Naive thymus-derived CD8-positive, alpha-beta T cell (primary cell): ENCODE results near the gene HIVEP1. TPM values are rescaled to one million over a fixed set of nuclear protein-coding genes. Genes with fewer than 3 reads are reported as not detected.
"Not testable (repeated sequence)": the region's sequence is repeated elsewhere in the genome, so short reads cannot be mapped to it uniquely, and the experiment has no call there.

ENCODE experiments used
- ATAC-seq, 2 donors: fragments of 150-1000 bp; cut with Tn5 transposase in 1 of 2; sonication (Bioruptor Pico), chemical (Tn5 transposase) in 1 of 2; 1 replicate in 1 of 2; 2 replicates in 1 of 2; pipeline ENCODE4 v1.10.0; 2021; ENCODE audit warnings: mild to moderate bottlenecking in 2 of 2, moderate library complexity in 2 of 2
- POLR2A ChIA-PET: fragments of 350-600 bp; sonication (Branson Sonifier 250); formaldehyde crosslinking; loops from one replicate; lab custom pipeline; 2021; ENCODE audit warnings: antibody characterized with exemption; lab: Charles Lee
- DNase-seq, 10 donors: peaks; one replicate each; pipeline versions ENCODE4 v3.0.0 to v3.0.0-alpha.2; 2020 to 2022
- H3K27ac Mint-ChIP-seq, 10 donors: one replicate each; pipeline ENCODE4 v1.8.0; 2020 to 2022; ENCODE audit warnings: mild to moderate bottlenecking in 10 of 10, mixed read lengths in 10 of 10, moderate library complexity in 4 of 10, inconsistent platforms in 1 of 10
- H3K27me3 Mint-ChIP-seq, 5 donors: one replicate each; pipeline ENCODE4 v1.8.0; 2021 to 2022; ENCODE audit warnings: mixed read lengths in 5 of 5
- H3K36me3 Mint-ChIP-seq, 3 donors: one replicate each; pipeline ENCODE4 v1.8.0; 2020 to 2022; ENCODE audit warnings: mixed read lengths in 3 of 3, mild to moderate bottlenecking in 2 of 3, inconsistent platforms in 1 of 3
- H3K4me1 Mint-ChIP-seq, 4 donors: one replicate each; pipeline ENCODE4 v1.8.0; 2021 to 2022; ENCODE audit warnings: mixed read lengths in 4 of 4
- H3K4me3 Mint-ChIP-seq, 10 donors: one replicate each; pipeline ENCODE4 v1.8.0; 2020 to 2022; ENCODE audit warnings: mild to moderate bottlenecking in 10 of 10, mixed read lengths in 10 of 10, moderate library complexity in 6 of 10, inconsistent platforms in 1 of 10
- H3K9me3 Mint-ChIP-seq, 9 donors: one replicate each; pipeline ENCODE4 v1.8.0; 2020 to 2022; ENCODE audit warnings: mixed read lengths in 9 of 9, mild to moderate bottlenecking in 3 of 9, inconsistent platforms in 1 of 9, moderate library complexity in 1 of 9
- polyA plus RNA-seq, 3 donors: library from polyadenylated mRNA; unstranded; fragments of 300-500 nt; fragmentation: Illumina TruSeq; gene quantifications; one replicate each; pipeline ENCODE4 v1.2.3, GENCODE V29; 2021
- total RNA-seq, 8 experiments: library from RNA in 2 of 8; stranded (reverse) in 2 of 8; gene quantifications; one replicate each; pipeline ENCODE4 v1.2.3 and lab custom pipeline; 2021 to 2026

HIVEP1 gene
- total and polyA plus RNA-seq, 5 experiments from 2014 or later, result 6.5 to 32.6 (median 12.6) TPM

DNA sequence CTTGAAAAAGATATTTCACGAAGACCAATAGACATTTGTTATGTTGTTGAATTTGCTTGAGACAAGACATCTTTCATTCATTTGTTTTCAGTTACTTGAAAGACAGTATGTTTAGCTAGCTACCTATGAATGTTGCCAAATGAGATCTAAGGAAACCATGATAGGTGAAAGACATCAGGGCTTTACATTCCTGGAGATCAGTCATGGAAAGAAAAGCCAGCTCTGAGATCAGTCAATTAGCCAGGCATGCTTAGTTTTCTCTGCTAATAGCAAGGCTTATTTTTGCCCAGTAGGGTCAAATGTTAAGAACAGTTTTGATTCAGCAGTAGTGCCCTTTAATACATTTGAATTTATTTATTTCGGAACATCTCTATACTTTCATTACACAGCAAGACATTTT, 161.5 kb downstream of the HIVEP1 start:
- POLR2A ChIA-PET, result no interaction called here
- Mint-ChIP-seq H3K4me3 (no peak overlapping the region), H3K9me3 (peaks cover 0 to 5% (median 0%) of the 10 kb centered on the region in 9 donors), H3K27me3 (no peaks in the 10 kb centered on the region), H3K36me3 (peaks cover 0 to 9% (median 7%) of the 10 kb centered on the region in 3 donors), H3K27ac (no peak overlapping the region), H3K4me1 (peaks cover 6 to 15% (median 7%) of the 10 kb centered on the region in 4 donors)
- no peak for DNase-seq
- no peak for ATAC-seq

- no peak overlapping the region for H3K4me3 Mint-ChIP-seq
- no peak overlapping the region for H3K27ac Mint-ChIP-seq
- H3K36me3 Mint-ChIP-seq, result peaks cover 0 to 9% (median 7%) of the 10 kb centered on the region in 3 donors
- ATAC-seq (no peak), DNase-seq (no peak)
- POLR2A ChIA-PET, result no interaction called here
- H3K4me1 Mint-ChIP-seq, result peaks cover 0 to 4% (median 1%) of the 10 kb centered on the region in 4 donors
- peaks cover 0 to 5% (median 0%) of the 10 kb centered on the region in 9 donors for H3K9me3 Mint-ChIP-seq
- no peaks in the 10 kb centered on the region for H3K27me3 Mint-ChIP-seq
Measured at GRCh38 chr6:12174878-12175277, 162.8 kb downstream of the HIVEP1 start.

DNA sequence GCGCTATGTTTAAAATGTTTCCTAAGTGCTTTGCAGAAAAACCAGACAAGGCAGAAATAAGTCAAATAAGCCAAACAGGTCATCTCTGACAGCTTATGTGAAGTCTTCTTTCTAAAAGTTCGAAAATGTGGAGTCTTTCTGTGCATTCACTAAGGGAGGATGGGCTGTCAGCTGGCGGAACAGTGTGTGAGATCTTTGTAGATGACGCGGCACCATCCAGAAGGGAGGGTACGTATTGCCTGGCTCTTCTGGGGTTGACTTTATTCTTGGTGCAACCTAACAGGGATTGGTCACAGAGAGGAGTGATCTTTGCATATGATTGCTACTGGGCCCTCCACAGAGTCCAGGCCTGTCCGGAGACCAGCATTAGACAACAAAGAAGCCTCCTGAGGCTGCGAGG, 163.5 kb downstream of the HIVEP1 start:
- H3K4me1 Mint-ChIP-seq, result peaks cover 0 to 1% (median 0%) of the 10 kb centered on the region in 4 donors
- peaks cover 0 to 5% (median 0%) of the 10 kb centered on the region in 9 donors for H3K9me3 Mint-ChIP-seq
- POLR2A ChIA-PET, result no interaction called here
- H3K27ac Mint-ChIP-seq, result no peak overlapping the region
- peaks cover 0 to 9% (median 7%) of the 10 kb centered on the region in 3 donors for H3K36me3 Mint-ChIP-seq
- no peaks in the 10 kb centered on the region for H3K27me3 Mint-ChIP-seq
- ATAC-seq (no peak), DNase-seq (no peak)
- no peak overlapping the region for H3K4me3 Mint-ChIP-seq

DNA sequence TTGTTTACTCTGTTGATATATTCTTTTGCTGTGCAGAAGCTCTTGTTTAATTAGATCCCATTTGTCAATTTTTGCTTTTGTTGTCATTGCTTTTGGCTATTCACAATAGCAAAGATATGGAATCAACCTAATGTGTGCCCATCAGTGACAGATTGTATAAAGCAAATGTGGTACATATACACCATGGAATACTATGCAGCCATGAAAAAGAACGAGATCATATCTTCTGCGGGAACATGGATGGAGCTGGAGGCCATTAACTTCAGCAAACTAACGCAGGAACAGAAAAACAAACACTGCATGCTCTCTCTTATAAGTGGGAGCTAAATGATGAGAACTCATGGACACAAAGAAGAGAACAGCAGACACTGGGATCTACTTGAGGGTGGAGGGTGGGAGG, 164.7 kb downstream of the HIVEP1 start:
- not testable (repeated sequence) for H3K4me1 Mint-ChIP-seq, ATAC-seq, H3K36me3 Mint-ChIP-seq, H3K4me3 Mint-ChIP-seq, H3K9me3 Mint-ChIP-seq, H3K27me3 Mint-ChIP-seq, DNase-seq
- H3K27ac Mint-ChIP-seq, result peak overlapping the region in 1 of 10 donors; percentile 7
- POLR2A ChIA-PET, result interaction anchor here (0.7 kb wide), 1 partner anchor 581 kb away, joined by 3 read pairs; no protein-coding TSS in a partner anchor

DNA sequence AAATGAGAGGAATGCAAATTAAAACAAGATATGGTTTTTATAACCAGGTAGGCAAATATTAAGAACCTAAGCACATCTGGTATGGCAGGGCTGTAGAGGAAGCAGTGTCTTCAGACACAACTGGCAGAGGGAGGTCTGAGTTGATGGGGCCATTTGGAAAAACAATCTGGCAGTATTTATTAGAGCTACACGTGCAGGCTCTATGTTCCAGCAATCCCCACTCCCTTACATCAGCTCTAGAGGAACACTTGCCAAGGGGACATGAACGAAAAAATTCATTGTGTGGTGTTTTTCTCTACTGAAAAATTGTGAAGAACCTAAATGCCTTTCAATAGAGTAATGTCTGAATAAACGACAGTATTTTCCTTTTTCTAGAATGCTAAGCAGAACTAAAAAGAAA, 166.4 kb downstream of the HIVEP1 start:
- Mint-ChIP-seq H3K4me3 (no peak overlapping the region), H3K27ac (no peak overlapping the region), H3K9me3 (peaks cover 0 to 5% (median 0%) of the 10 kb centered on the region in 9 donors), H3K36me3 (peaks cover 2 to 9% (median 7%) of the 10 kb centered on the region in 3 donors), H3K4me1 (peaks cover 2 to 7% (median 5%) of the 10 kb centered on the region in 4 donors), H3K27me3 (no peaks in the 10 kb centered on the region)
- DNase-seq (no peak), ATAC-seq (no peak)
- POLR2A ChIA-PET, result no interaction called here

DNA sequence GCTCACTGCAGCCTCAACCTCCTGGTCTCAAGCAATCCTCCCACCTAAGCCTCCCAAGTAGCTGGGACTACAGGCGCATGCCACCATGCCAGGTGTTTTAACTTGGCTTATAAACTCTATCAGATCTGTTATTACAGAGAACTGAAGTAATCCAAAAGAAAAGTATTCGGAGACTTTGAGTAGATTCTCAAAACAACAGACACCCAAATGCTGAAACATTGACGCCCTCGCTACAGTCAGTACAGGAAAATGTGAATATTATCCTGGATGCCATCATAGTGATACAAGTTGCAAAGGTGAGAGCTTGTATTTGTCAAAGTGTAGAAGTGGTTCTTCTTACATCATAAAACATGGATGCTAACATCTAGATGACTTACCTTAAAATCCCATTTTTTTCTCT, 169.4 kb downstream of the HIVEP1 start:
- DNase-seq (no peak), ATAC-seq (no peak)
- H3K4me1 Mint-ChIP-seq, result peaks cover 2 to 7% (median 5%) of the 10 kb centered on the region in 4 donors
- no peak overlapping the region for H3K4me3 Mint-ChIP-seq
- POLR2A ChIA-PET, result no interaction called here
- no peak overlapping the region for H3K27ac Mint-ChIP-seq
- peaks cover 0 to 4% (median 0%) of the 10 kb centered on the region in 9 donors for H3K9me3 Mint-ChIP-seq
- peaks cover 2 to 7% (median 6%) of the 10 kb centered on the region in 3 donors for H3K36me3 Mint-ChIP-seq
- no peaks in the 10 kb centered on the region for H3K27me3 Mint-ChIP-seq

- H3K36me3 Mint-ChIP-seq, result peaks cover 0 to 2% (median 0%) of the 10 kb centered on the region in 3 donors
- no peak overlapping the region for H3K27ac Mint-ChIP-seq
- no peaks in the 10 kb centered on the region for H3K27me3 Mint-ChIP-seq
- peak in 1 of 2 donors; percentile 57 for ATAC-seq
- no peaks in the 10 kb centered on the region for H3K9me3 Mint-ChIP-seq
- peaks cover 2 to 7% (median 5%) of the 10 kb centered on the region in 4 donors for H3K4me1 Mint-ChIP-seq
- H3K4me3 Mint-ChIP-seq, result no peak overlapping the region
- DNase-seq, result peak in 1 of 10 donors; percentile 15
- POLR2A ChIA-PET, result no interaction called here
Measured at GRCh38 chr6:12182676-12183075, 170.6 kb downstream of the HIVEP1 start.

GRCh38 chr6:12185081-12185673, 173.1 kb downstream of the HIVEP1 start:
- Mint-ChIP-seq H3K36me3 (peaks cover 0 to 2% (median 0%) of the 10 kb centered on the region in 3 donors), H3K4me1 (peaks cover 2 to 7% (median 5%) of the 10 kb centered on the region in 4 donors), H3K9me3 (no peaks in the 10 kb centered on the region), H3K27me3 (no peaks in the 10 kb centered on the region), H3K4me3 (no peak overlapping the region), H3K27ac (no peak overlapping the region)
- no peak for ATAC-seq
- POLR2A ChIA-PET, result no interaction called here
- DNase-seq, result no peak

GRCh38 chr6:12186528-12186927, 174.4 kb downstream of the HIVEP1 start:
- H3K4me1 Mint-ChIP-seq, result peaks cover 2 to 7% (median 5%) of the 10 kb centered on the region in 4 donors
- H3K36me3 Mint-ChIP-seq, result peaks cover 0 to 2% (median 0%) of the 10 kb centered on the region in 3 donors
- H3K27me3 Mint-ChIP-seq, result no peaks in the 10 kb centered on the region
- ATAC-seq (no peak), DNase-seq (no peak)
- H3K9me3 Mint-ChIP-seq, result no peaks in the 10 kb centered on the region
- POLR2A ChIA-PET, result no interaction called here
- no peak overlapping the region for H3K4me3 Mint-ChIP-seq
- H3K27ac Mint-ChIP-seq, result no peak overlapping the region

DNA sequence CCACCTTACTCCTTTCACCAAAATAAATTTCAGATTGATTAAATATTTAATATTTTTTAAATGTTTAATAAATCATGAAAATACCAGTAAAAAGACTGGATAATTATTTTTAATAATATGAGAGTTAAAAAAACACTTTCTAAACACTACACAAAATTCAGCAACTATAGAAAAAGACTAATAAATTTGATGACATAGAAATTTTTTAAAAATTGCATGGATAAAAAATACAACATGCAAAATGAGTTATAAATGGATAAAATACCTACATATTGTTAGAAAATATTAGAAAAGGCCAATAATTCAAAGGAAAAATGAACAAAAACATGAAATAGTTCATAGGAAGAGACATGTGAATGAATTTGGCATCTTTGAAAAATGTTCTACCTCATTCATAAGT, 177.0 kb downstream of the HIVEP1 start:
- DNase-seq (no peak), ATAC-seq (no peak)
- Mint-ChIP-seq H3K4me1 (no peaks in the 10 kb centered on the region), H3K9me3 (no peaks in the 10 kb centered on the region), H3K4me3 (no peak overlapping the region), H3K36me3 (no peaks in the 10 kb centered on the region), H3K27ac (no peak overlapping the region), H3K27me3 (no peaks in the 10 kb centered on the region)
- POLR2A ChIA-PET, result no interaction called here

GRCh38 chr6:12189661-12190060, 177.5 kb downstream of the HIVEP1 start:
- no peak overlapping the region for H3K27ac Mint-ChIP-seq
- ATAC-seq (no peak), DNase-seq (no peak)
- H3K36me3 Mint-ChIP-seq, result no peaks in the 10 kb centered on the region
- no peaks in the 10 kb centered on the region for H3K27me3 Mint-ChIP-seq
- POLR2A ChIA-PET, result no interaction called here
- H3K4me1 Mint-ChIP-seq, result no peaks in the 10 kb centered on the region
- H3K4me3 Mint-ChIP-seq, result no peak overlapping the region
- no peaks in the 10 kb centered on the region for H3K9me3 Mint-ChIP-seq

GRCh38 chr6:12190252-12190651, 178.1 kb downstream of the HIVEP1 start:
- Mint-ChIP-seq H3K4me1 (no peaks in the 10 kb centered on the region), H3K27ac (no peak overlapping the region), H3K36me3 (no peaks in the 10 kb centered on the region), H3K27me3 (no peaks in the 10 kb centered on the region), H3K9me3 (no peaks in the 10 kb centered on the region), H3K4me3 (no peak overlapping the region)
- ATAC-seq (no peak), DNase-seq (no peak)
- POLR2A ChIA-PET, result no interaction called here

DNA sequence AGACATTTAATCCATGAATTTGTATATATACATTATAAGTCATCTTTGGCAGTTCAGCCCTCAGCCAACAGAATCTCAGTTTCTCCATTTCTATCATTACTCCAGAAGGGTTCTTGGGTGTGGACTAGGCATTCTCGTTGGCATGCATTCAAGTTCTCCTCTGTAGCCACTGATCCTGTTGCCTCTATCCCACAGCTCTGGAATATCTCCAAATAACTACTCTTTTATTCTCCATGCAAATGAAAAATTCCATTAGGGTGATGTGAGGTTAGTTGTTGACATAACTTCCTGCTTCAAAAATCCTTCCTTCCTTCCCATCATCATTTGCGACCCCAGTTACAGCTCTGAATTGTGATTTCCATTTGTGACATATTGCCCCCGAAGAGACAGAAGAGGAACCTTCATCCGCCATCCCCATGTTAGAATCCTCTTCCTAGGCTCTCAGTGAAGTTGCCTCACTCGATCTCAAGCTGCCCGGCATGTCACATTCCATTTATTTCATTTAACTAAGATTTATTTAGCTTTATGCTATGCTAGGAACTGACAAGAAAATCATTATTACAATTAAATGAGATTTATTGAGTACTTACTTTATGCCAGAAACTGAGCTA, 184.3 kb downstream of the HIVEP1 start:
- Mint-ChIP-seq H3K27me3 (no peaks in the 10 kb centered on the region), H3K36me3 (no peaks in the 10 kb centered on the region), H3K27ac (no peak overlapping the region), H3K9me3 (no peaks in the 10 kb centered on the region), H3K4me3 (no peak overlapping the region), H3K4me1 (no peaks in the 10 kb centered on the region)
- ATAC-seq (no peak), DNase-seq (no peak)
- POLR2A ChIA-PET, result no interaction called here
